NB4 (cell line): ENCODE data around the gene ZBTB14.

Experiments
- MYC ChIP-seq: IDR thresholded peaks from 2 replicates; pipeline ENCODE4 v1.6.1; 2011; ENCODE audit warnings: low read depth, low read length
- POLR2A ChIP-seq: IDR thresholded peaks from 2 replicates; pipeline ENCODE4 v1.6.1; 2011; ENCODE audit warnings: mild to moderate bottlenecking; ENCODE audit not compliant: insufficient read length; ENCODE audit errors: extremely low read depth
- TF ChIP-seq, protein P1 (sequence below): IDR thresholded peaks from one replicate; pipeline ENCODE4 v1.5.1; 2012; ENCODE audit warnings: low read depth, low read length
- TF ChIP-seq, protein P2 (sequence below): IDR thresholded peaks from 2 replicates; pipeline ENCODE4 v1.6.1; 2011; ENCODE audit warnings: low read depth, low read length

DNA sequence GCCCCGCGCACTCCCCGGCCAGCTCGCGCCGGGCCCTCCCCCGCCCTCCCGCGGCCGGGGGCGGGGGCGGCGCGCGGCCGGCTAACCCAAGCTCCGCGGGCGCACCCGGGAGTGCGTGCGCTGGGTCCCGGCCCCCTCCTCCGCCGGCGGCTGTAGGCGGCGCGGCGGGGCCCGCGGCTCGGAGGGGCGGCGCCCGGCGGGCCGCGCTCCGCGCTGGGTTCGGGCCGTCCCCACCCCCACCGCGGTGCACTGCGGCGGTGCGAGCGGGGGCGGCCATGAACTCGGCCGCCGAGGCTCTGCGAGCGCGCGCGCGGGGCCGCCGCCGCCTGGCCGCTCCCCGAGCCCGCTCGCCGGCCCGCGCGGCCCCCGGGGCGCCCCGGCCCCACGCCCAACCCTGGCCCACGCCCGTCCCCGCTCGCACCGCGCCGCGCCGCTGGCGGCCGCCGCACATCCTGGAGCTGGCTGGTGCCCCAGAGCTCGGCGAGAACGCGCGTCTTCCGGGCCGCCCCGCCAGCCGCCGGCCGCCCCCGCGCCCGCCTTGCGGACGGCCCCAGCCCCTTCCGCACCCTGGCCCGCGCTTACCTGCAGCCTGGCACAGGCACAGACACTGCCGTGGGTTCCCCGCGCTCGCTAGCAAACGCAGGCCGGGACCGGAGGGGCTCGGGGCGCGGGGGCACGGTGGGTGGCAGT, at the start of gene ZBTB14:
- TF ChIP-seq, protein P1, sequence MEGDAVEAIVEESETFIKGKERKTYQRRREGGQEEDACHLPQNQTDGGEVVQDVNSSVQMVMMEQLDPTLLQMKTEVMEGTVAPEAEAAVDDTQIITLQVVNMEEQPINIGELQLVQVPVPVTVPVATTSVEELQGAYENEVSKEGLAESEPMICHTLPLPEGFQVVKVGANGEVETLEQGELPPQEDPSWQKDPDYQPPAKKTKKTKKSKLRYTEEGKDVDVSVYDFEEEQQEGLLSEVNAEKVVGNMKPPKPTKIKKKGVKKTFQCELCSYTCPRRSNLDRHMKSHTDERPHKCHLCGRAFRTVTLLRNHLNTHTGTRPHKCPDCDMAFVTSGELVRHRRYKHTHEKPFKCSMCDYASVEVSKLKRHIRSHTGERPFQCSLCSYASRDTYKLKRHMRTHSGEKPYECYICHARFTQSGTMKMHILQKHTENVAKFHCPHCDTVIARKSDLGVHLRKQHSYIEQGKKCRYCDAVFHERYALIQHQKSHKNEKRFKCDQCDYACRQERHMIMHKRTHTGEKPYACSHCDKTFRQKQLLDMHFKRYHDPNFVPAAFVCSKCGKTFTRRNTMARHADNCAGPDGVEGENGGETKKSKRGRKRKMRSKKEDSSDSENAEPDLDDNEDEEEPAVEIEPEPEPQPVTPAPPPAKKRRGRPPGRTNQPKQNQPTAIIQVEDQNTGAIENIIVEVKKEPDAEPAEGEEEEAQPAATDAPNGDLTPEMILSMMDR, result no peak
- TF ChIP-seq POLR2A, result no peak
- TF ChIP-seq MYC, result no peak
- TF ChIP-seq, protein P2, sequence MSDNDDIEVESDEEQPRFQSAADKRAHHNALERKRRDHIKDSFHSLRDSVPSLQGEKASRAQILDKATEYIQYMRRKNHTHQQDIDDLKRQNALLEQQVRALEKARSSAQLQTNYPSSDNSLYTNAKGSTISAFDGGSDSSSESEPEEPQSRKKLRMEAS, result no peak
